AG10803 (cell line): ENCODE results near the gene ADGRE3.

ENCODE experiments used
- DNase-seq: peaks from one replicate; pipeline ENCODE4 v3.0.0; 2010; ENCODE audit warnings: low read depth
- H3K4me3 ChIP-seq: 2 replicates; pipeline ENCODE4 v1.5.1; 2011; ENCODE audit warnings: mild to moderate bottlenecking, low read length, control low read depth
- CTCF ChIP-seq: conservative IDR thresholded peaks from 2 replicates; pipeline ENCODE4 v1.5.1; 2011; ENCODE audit warnings: mild to moderate bottlenecking, low read length, control low read depth, inconsistent platforms

Gene ADGRE3

GRCh38 chr19:14577885-14578427 is 96.7 kb downstream of the ADGRE3 start:
- DNase-seq: no peak
- no peak for TF ChIP-seq CTCF
- no peak overlapping the region for H3K4me3 ChIP-seq

DNA sequence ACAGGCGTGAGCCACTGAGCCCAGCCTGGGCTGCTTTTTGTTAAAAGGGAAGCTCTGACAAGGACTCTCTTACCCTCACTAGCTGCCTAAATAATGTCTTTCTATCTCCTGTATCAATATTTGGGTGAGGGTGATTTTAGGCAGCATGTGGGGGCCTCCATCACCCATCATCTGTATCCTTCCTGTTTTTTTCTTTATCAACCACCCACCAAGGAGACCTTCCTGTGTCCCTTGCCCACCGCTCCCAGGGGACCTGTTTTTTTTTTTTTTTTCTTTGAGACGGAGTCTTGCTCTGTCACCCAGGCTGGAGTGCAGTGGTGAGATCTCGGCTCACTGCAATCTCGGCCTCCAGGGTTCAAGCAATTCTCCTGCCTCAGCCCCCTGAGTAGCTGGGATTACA is 97.4 kb downstream of the ADGRE3 start:
- no peak overlapping the region for H3K4me3 ChIP-seq
- TF ChIP-seq CTCF: no peak
- DNase-seq: no peak

- no peak for DNase-seq
- no peak for TF ChIP-seq CTCF
- no peak overlapping the region for H3K4me3 ChIP-seq
Measured at GRCh38 chr19:14576363-14576762, 98.3 kb downstream of the ADGRE3 start.

GRCh38 chr19:14575428-14575980 is 99.1 kb downstream of the ADGRE3 start:
- DNase-seq: no peak
- H3K4me3 ChIP-seq: no peak overlapping the region
- no peak for TF ChIP-seq CTCF

- H3K4me3 ChIP-seq: peak within 1 kb of the TSS; percentile 80
- peak; percentile 95 for DNase-seq
- TF ChIP-seq CTCF: peak; percentile 78
Measured at GRCh38 chr19:14571695-14572490, 102.8 kb downstream of the ADGRE3 start, which contains the start of gene NDUFB7. Gene NDUFB7, minus strand, starts transcription at chr19:14572066. Its CDS starts 66 bp downstream, at chr19:14572000.

GRCh38 chr19:14570864-14571527 is 103.6 kb downstream of the ADGRE3 start:
- TF ChIP-seq CTCF: no peak
- DNase-seq: no peak
- H3K4me3 ChIP-seq: peak overlapping the region; percentile 80
